Liver (tissue), 9 donors: ENCODE results near the gene IL20. TPM values are rescaled to one million over a fixed set of nuclear protein-coding genes. Genes with fewer than 3 reads are reported as not detected.
"Not testable (repeated sequence)": the region's sequence is repeated elsewhere in the genome, so short reads cannot be mapped to it uniquely, and the experiment has no call there.

Source experiments
- DNase-seq: peaks from one replicate; pipeline ENCODE4 v3.0.0-alpha.2; 2017; ENCODE audit warnings: low spot score
- H3K27ac ChIP-seq, 2 donors: one replicate each; pipeline ENCODE4 v1.7.0; 2013; ENCODE audit warnings: inconsistent platforms in 2 of 2, low read length in 2 of 2, control low read depth in 1 of 2, low read depth in 1 of 2, mild to moderate bottlenecking in 1 of 2
- H3K27me3 ChIP-seq, 4 donors: one replicate each; pipeline versions ENCODE4 v1.6.1 to v1.7.0; 2013; ENCODE audit warnings: low read length in 3 of 4, inconsistent platforms in 1 of 4, mild to moderate bottlenecking in 1 of 4, moderate library complexity in 1 of 4; ENCODE audit not compliant: control insufficient read depth in 4 of 4, insufficient read depth in 4 of 4
- H3K36me3 ChIP-seq, 4 donors: one replicate each; pipeline versions ENCODE4 v1.6.1 to v1.7.0; 2013; ENCODE audit warnings: low read length in 3 of 4, mild to moderate bottlenecking in 3 of 4, low read depth in 1 of 4, moderate library complexity in 1 of 4; ENCODE audit not compliant: control insufficient read depth in 4 of 4, insufficient read depth in 3 of 4
- H3K4me1 ChIP-seq, 4 donors: one replicate each; pipeline versions ENCODE4 v1.6.1 to v1.7.0; 2013; ENCODE audit warnings: low read length in 3 of 4, mild to moderate bottlenecking in 3 of 4, moderate library complexity in 1 of 4; ENCODE audit not compliant: control insufficient read depth in 4 of 4, insufficient read depth in 4 of 4
- H3K4me3 ChIP-seq, 3 donors: one replicate each; pipeline versions ENCODE4 v1.6.1 to v1.7.0; 2013; ENCODE audit warnings: low read length in 3 of 3, control low read depth in 1 of 3, low read depth in 1 of 3, mild to moderate bottlenecking in 1 of 3
- H3K9ac ChIP-seq, 2 donors: one replicate each; pipeline ENCODE4 v1.7.0; 2013; ENCODE audit warnings: low read length in 2 of 2, mild to moderate bottlenecking in 2 of 2, moderate library complexity in 2 of 2, control low read depth in 1 of 2, low read depth in 1 of 2
- H3K9me3 ChIP-seq, 4 donors: one replicate each; pipeline versions ENCODE4 v1.6.1 to v1.7.0; 2013; ENCODE audit warnings: low read length in 3 of 4; ENCODE audit not compliant: control insufficient read depth in 4 of 4
- ATF3 ChIP-seq: IDR thresholded peaks from 2 replicates; pipeline ENCODE4 v1.6.1; 2016; ENCODE audit warnings: antibody characterized with exemption
- EGR1 ChIP-seq, 2 donors: IDR thresholded peaks; 2 replicates each; pipeline ENCODE4 v1.6.1; 2016 to 2018; ENCODE audit warnings: antibody characterized with exemption in 2 of 2, low read depth in 2 of 2
- FOXA1 ChIP-seq: IDR thresholded peaks from 2 replicates; pipeline ENCODE4 v1.6.1; 2016; ENCODE audit warnings: antibody characterized with exemption
- FOXA2 ChIP-seq: IDR thresholded peaks from 2 replicates; pipeline ENCODE4 v1.6.1; 2016; ENCODE audit warnings: antibody characterized with exemption
- GABPA ChIP-seq, 2 donors: IDR thresholded peaks in 1 of 2; conservative IDR thresholded peaks in 1 of 2; 2 replicates each; pipeline ENCODE4 v1.6.1; 2016; ENCODE audit warnings: antibody characterized with exemption in 2 of 2, mild to moderate bottlenecking in 1 of 2, moderate library complexity in 1 of 2
- HNF4A ChIP-seq, 2 donors: conservative IDR thresholded peaks; 2 replicates each; pipeline ENCODE4 v1.6.1; 2016; ENCODE audit warnings: antibody characterized with exemption in 2 of 2, mild to moderate bottlenecking in 2 of 2
- HNF4G ChIP-seq: IDR thresholded peaks from 2 replicates; pipeline ENCODE4 v1.6.1; 2016; ENCODE audit warnings: antibody characterized with exemption
- JUND ChIP-seq, 2 donors: IDR thresholded peaks; 2 replicates each; pipeline ENCODE4 v1.6.1; 2016; ENCODE audit warnings: antibody characterized with exemption in 2 of 2
- NR2F2 ChIP-seq: IDR thresholded peaks from 2 replicates; pipeline ENCODE4 v1.6.1; 2016; ENCODE audit warnings: antibody characterized with exemption
- RAD21 ChIP-seq, 2 donors: IDR thresholded peaks; 2 replicates each; pipeline ENCODE4 v1.6.1; 2016; ENCODE audit warnings: antibody characterized with exemption in 2 of 2, mild to moderate bottlenecking in 2 of 2
- RXRA ChIP-seq, 2 donors: IDR thresholded peaks; 2 replicates each; pipeline ENCODE4 v1.6.1; 2017 to 2018; ENCODE audit warnings: antibody characterized with exemption in 2 of 2, mild to moderate bottlenecking in 1 of 2
- SP1 ChIP-seq: IDR thresholded peaks from 2 replicates; pipeline ENCODE4 v1.6.1; 2018; ENCODE audit warnings: antibody characterized with exemption, mild to moderate bottlenecking
- TAF1 ChIP-seq: conservative IDR thresholded peaks from 2 replicates; pipeline ENCODE4 v1.6.1; 2016; ENCODE audit warnings: antibody characterized with exemption, mild to moderate bottlenecking
- YY1 ChIP-seq: IDR thresholded peaks from 2 replicates; pipeline ENCODE4 v1.6.1; 2016; ENCODE audit warnings: antibody characterized with exemption, mild to moderate bottlenecking
- WGBS: extraction: QIAGEN DNeasy Blood & Tissue Kit; methylation state at CpG from one replicate; pipeline ENCODE4 v1.1.7; 2013; 5-methylcytosine and 5-hydroxymethylcytosine counted together
- polyA plus RNA-seq, 2 donors: library from polyadenylated mRNA; stranded (reverse) in 1 of 2; unstranded in 1 of 2; fragments of 200-250 nt in 1 of 2; fragments of >200 nt in 1 of 2; fragmentation: Nextera tagmentation in 1 of 2; extraction: Ambion mirVana in 1 of 2; gene quantifications; one replicate each; pipeline versions ENCODE4 v1.2.1 to v1.2.3, GENCODE V29; 2013 to 2015
- total RNA-seq, 2 donors: library from RNA; depleted of rRNA; stranded (reverse); fragments of >200 nt; gene quantifications; one replicate each; pipeline ENCODE4 v1.2.3, GENCODE V29; 2014
- TF ChIP-seq, protein P1 (sequence below): fragments of 150-350 bp; IDR thresholded peaks from 2 replicates; pipeline ENCODE4 v1.5.1; 2017; ENCODE audit warnings: improper control_type of control experiment, low read depth, low read length; ENCODE audit not compliant: missing input control
- TF ChIP-seq, protein P2 (sequence below): IDR thresholded peaks from 2 replicates; pipeline ENCODE4 v1.6.1; 2016; ENCODE audit warnings: antibody characterized with exemption
- TF ChIP-seq, protein P3 (sequence below): IDR thresholded peaks from 2 replicates; pipeline ENCODE4 v1.6.1; 2016; ENCODE audit warnings: antibody characterized with exemption
- donor health status: healthy.
- donor health status: healthy.
- donor health status: healthy.
- donor health status: healthy.
- donor health status: healthy.

The IL20 gene
- total and polyA plus RNA-seq, 4 donors: 0.17 TPM; not detected in 3

DNA sequence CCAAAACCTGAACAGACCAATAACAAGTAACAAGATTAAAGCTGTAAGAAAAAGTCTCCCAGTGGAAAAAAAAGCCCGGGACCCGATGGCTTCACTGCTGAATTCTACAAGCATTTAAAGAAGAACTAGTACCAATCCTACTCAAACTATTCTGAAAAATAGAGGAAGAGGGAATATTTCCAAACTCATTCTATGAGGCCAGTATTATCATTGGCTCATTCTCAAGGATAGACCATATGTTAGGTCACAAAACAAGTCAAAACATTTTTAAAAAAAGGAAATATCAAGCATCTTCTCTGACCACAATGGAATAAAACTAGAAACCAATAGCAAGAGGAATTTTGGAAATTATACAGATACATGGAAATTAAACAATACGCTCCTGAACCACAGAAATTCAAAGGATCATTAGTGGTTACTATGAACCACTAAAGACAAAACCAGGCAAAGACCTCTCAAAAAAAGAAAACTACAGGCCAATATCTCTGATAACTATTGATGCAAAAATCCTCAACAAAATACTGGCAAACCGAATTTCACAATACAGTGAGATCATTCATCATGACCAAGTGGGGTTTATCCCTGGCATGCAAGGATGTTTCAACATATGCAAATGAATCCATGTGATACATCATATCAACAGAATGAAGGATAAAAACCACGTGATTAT is 13.9 kb upstream of the IL20 start:
- no peak for DNase-seq
- Histone ChIP-seq H3K9me3 (no peaks in the 10 kb centered on the region), H3K27me3 (no peaks in the 10 kb centered on the region), H3K27ac (no peak overlapping the region), H3K9ac (no peak overlapping the region), H3K36me3 (no peaks in the 10 kb centered on the region), H3K4me3 (no peak overlapping the region), H3K4me1 (no peaks in the 10 kb centered on the region)
- 72% methylated on average over 5 of the region's 5 CpGs for WGBS
- TF ChIP-seq YY1 (no peak), FOXA1 (no peak), HNF4A (conservative IDR thresholded peaks at IDR 0.05) (no peak), JUND (IDR thresholded peaks at IDR 0.05) (no peak), SP1 (no peak), GABPA (IDR thresholded peaks at IDR 0.05 in 1 of 2, conservative IDR thresholded peaks at IDR 0.05 in 1 of 2) (no peak), EGR1 (IDR thresholded peaks at IDR 0.05; ENCODE audit: low read depth in 2 of 2) (no peak)

GRCh38 chr1:206852662-206853061 is 12.8 kb upstream of the IL20 start:
- not testable (repeated sequence) for H3K9me3 ChIP-seq

DNA sequence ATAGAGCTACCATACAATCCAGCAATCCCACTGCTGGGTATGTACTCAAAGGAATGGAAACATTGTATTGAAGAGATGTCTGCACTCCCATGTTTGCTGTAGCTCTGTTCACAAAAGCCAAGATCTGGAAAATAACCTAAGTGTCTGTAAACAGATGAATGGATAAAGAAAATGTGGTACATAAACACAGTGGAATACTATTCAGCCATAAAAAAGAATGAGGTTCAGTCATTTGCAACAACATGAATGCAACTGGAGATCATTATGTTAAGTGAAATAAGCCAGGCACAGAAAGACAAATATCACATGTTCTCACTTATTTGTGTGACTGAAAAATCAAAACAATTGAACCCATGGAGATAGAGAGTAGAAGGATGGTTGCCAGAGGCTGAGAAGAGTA is 11.7 kb upstream of the IL20 start:
- not testable (repeated sequence) for H3K27me3 ChIP-seq, H3K9me3 ChIP-seq, H3K4me3 ChIP-seq, H3K27ac ChIP-seq, H3K9ac ChIP-seq, H3K36me3 ChIP-seq, DNase-seq, H3K4me1 ChIP-seq

More at GRCh38 chr1:206852662-206853061, 12.8 kb upstream of the IL20 start:
- H3K36me3 ChIP-seq, H3K4me3 ChIP-seq, H3K27ac ChIP-seq, H3K9ac ChIP-seq, DNase-seq, H3K4me1 ChIP-seq, H3K27me3 ChIP-seq: not testable (repeated sequence)
- WGBS: 93% methylated on average over 2 of the region's 2 CpGs

DNA sequence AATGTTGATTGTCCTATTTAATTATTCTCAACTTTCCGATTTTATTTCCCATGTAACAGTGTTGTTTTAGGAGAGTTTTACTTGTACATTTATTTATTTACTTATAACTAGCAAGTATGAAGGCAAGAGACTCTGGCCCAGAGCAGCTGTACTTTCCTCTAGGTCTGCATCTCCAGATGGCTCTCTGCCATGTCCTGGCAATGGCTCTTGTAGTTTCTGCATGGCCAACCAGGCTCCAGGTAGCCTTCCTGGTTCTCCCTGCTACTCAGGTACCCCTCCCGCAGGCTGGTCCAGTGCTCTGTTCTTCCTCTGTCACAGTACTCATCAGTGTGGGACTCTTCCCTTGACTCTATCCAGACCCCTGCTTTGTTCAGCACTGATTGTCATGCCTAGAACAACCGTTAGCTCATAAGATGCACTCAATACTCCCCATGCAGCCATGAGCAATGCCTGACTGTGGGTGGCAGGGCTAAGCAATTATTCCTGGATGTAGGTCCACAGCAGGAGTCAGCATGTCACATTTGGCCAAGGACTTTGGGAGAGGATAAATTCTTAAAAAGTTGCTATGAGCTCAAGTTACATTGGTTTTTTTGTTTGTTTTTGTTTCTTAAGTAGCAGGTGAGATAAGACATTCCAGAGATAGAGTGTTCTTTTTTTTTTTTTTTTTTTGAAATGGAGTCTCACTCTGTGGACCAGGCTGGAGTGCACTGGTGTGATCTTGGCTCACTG is 10.9 kb upstream of the IL20 start:
- no peaks in the 10 kb centered on the region for H3K27me3 ChIP-seq
- no peaks in the 10 kb centered on the region for H3K9me3 ChIP-seq
- no peak for DNase-seq
- H3K9ac ChIP-seq: no peak overlapping the region
- H3K4me3 ChIP-seq: no peak overlapping the region
- WGBS: 83% methylated on average over 3 of the region's 3 CpGs
- no peak overlapping the region for H3K27ac ChIP-seq
- H3K36me3 ChIP-seq: no peaks in the 10 kb centered on the region
- H3K4me1 ChIP-seq: peaks cover 0 to 2% (median 0%) of the 10 kb centered on the region in 4 donors
- TF ChIP-seq HNF4G: no peak
- TF ChIP-seq, protein P1, sequence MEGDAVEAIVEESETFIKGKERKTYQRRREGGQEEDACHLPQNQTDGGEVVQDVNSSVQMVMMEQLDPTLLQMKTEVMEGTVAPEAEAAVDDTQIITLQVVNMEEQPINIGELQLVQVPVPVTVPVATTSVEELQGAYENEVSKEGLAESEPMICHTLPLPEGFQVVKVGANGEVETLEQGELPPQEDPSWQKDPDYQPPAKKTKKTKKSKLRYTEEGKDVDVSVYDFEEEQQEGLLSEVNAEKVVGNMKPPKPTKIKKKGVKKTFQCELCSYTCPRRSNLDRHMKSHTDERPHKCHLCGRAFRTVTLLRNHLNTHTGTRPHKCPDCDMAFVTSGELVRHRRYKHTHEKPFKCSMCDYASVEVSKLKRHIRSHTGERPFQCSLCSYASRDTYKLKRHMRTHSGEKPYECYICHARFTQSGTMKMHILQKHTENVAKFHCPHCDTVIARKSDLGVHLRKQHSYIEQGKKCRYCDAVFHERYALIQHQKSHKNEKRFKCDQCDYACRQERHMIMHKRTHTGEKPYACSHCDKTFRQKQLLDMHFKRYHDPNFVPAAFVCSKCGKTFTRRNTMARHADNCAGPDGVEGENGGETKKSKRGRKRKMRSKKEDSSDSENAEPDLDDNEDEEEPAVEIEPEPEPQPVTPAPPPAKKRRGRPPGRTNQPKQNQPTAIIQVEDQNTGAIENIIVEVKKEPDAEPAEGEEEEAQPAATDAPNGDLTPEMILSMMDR: no peak
- TF ChIP-seq EGR1 (IDR thresholded peaks at IDR 0.05; ENCODE audit: low read depth in 2 of 2): no peak
- no peak for TF ChIP-seq JUND (IDR thresholded peaks at IDR 0.05)
- no peak for TF ChIP-seq HNF4A (conservative IDR thresholded peaks at IDR 0.05)
- no peak for TF ChIP-seq RXRA (IDR thresholded peaks at IDR 0.05)
- TF ChIP-seq NR2F2: no peak
- no peak for TF ChIP-seq FOXA1
- no peak for TF ChIP-seq GABPA (IDR thresholded peaks at IDR 0.05 in 1 of 2, conservative IDR thresholded peaks at IDR 0.05 in 1 of 2)
- TF ChIP-seq ATF3: no peak
- TF ChIP-seq, protein P2, sequence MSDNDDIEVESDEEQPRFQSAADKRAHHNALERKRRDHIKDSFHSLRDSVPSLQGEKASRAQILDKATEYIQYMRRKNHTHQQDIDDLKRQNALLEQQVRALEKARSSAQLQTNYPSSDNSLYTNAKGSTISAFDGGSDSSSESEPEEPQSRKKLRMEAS: no peak
- no peak for TF ChIP-seq SP1
- TF ChIP-seq FOXA2: no peak
- no peak for TF ChIP-seq YY1
- TF ChIP-seq, protein P3, sequence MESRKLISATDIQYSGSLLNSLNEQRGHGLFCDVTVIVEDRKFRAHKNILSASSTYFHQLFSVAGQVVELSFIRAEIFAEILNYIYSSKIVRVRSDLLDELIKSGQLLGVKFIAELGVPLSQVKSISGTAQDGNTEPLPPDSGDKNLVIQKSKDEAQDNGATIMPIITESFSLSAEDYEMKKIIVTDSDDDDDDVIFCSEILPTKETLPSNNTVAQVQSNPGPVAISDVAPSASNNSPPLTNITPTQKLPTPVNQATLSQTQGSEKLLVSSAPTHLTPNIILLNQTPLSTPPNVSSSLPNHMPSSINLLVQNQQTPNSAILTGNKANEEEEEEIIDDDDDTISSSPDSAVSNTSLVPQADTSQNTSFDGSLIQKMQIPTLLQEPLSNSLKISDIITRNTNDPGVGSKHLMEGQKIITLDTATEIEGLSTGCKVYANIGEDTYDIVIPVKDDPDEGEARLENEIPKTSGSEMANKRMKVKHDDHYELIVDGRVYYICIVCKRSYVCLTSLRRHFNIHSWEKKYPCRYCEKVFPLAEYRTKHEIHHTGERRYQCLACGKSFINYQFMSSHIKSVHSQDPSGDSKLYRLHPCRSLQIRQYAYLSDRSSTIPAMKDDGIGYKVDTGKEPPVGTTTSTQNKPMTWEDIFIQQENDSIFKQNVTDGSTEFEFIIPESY: no peak
- no peak for TF ChIP-seq TAF1
- TF ChIP-seq RAD21 (IDR thresholded peaks at IDR 0.05): no peak
